IPS-18c (cell line): ENCODE measurements around the gene AAGAB.

ENCODE experiments used
- H3K4me3 ChIP-seq: 2 replicates; pipeline ENCODE4 v1.7.0; 2013; ENCODE audit warnings: low read depth, mild to moderate bottlenecking, low read length, moderate library complexity; ENCODE audit not compliant: insufficient read depth
- H3K9me3 ChIP-seq: one replicate; pipeline ENCODE4 v1.6.1; 2013; ENCODE audit warnings: mild to moderate bottlenecking, low read length, moderate library complexity; ENCODE audit not compliant: control insufficient read depth, insufficient read depth

Gene AAGAB

GRCh38 chr15:67197364-67197695 is 57.1 kb downstream of the AAGAB start:
- Histone ChIP-seq H3K4me3 (no peak overlapping the region), H3K9me3 (no peaks in the 10 kb centered on the region)

DNA sequence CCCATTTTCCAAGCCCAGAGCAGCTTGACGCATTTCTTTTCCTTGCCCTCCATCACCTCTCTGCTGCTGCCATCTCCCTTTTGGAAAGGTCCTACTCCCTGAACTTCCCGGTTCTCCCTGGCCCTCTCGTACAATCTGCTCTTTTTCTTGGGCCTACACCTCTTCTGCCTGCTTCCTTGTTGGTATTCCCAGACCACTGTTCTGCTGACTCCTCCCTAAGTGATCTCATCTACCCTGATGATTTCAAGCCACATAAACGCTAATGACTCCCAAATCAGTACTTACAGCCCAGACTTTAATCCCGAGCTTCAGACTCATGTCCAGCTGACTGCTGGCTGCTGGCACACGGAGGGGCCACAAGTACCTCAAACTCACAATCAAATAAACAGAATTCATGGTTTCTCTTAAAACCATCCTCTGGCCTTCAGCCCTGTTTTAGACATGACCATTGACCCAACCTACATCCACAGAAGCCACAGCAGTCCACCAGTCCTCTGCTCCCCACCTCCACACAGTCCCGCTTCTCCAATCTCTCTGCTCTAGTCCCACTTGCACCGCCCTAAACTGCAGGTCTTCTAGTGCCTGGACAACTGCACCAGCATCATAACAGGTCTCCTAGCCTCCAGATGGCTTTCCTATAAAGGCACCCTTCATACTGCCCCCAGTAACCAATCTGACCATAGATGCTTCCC is 57.6 kb downstream of the AAGAB start:
- Histone ChIP-seq H3K9me3 (no peaks in the 10 kb centered on the region), H3K4me3 (no peak overlapping the region)

DNA sequence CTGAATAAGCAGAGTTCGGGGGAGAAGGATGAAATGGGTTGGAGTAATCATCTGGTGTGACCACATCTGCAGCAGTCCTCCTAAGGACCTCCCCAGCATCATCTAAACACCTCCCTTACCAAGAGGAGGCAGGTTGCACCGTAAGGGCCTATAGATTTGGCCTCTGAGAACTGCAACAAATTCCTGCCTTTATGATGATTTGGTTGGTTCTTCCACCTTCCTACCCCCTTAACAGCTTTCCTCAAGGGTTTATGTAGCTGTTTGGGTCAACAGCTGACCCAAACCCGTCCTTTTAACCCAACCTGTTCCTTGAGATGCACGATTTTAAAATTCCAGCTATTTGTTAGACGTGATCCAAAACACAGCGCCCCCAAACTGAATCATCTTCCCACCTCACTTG is 58.2 kb downstream of the AAGAB start:
- H3K4me3 ChIP-seq: no peak overlapping the region
- H3K9me3 ChIP-seq: no peaks in the 10 kb centered on the region

- no peaks in the 10 kb centered on the region for H3K9me3 ChIP-seq
- H3K4me3 ChIP-seq: no peak overlapping the region
These were observed 59.2 kb downstream of the AAGAB start for GRCh38 chr15:67195305-67195704.

DNA sequence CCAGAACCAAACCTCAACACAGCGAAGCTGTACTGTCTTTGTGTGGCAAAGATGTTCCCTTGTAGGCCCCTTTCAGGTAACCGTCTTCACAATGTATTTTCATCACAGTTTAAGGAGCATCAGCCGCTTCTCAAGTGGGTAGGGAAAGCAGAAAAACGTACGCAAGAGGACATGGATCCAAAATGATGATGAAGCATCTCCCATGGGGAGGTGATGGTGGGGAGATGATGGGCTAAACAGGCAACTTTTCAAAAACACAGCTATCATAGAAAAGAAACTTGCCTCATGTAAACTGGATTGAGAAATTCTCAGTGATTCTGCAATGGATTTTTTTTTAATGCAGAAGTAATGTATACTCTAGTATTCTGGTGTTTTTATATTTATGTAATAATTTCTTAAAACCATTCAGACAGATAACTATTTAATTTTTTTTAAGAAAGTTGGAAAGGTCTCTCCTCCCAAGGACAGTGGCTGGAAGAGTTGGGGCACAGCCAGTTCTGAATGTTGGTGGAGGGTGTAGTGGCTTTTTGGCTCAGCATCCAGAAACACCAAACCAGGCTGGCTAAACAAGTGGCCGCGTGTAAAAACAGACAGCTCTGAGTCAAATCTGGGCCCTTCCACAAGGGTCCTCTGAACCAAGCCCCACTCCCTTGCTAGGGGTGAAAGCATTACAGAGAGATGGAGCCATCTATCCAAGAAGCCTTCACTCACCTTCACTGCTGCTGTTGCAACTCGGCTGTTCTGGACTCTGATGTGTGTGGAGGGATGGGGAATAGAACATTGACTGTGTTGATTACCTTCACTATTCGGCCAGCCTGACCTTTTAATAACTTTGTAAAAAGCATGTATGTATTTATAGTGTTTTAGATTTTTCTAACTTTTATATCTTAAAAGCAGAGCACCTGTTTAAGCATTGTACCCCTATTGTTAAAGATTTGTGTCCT is 60.0 kb downstream of the AAGAB start:
- Histone ChIP-seq H3K9me3 (no peaks in the 10 kb centered on the region), H3K4me3 (no peak overlapping the region)

- Histone ChIP-seq H3K9me3 (no peaks in the 10 kb centered on the region), H3K4me3 (no peak overlapping the region)
These were observed 61.1 kb downstream of the AAGAB start for GRCh38 chr15:67193223-67193990.

GRCh38 chr15:67192185-67192820 is 62.2 kb downstream of the AAGAB start:
- no peak overlapping the region for H3K4me3 ChIP-seq
- H3K9me3 ChIP-seq: no peaks in the 10 kb centered on the region

DNA sequence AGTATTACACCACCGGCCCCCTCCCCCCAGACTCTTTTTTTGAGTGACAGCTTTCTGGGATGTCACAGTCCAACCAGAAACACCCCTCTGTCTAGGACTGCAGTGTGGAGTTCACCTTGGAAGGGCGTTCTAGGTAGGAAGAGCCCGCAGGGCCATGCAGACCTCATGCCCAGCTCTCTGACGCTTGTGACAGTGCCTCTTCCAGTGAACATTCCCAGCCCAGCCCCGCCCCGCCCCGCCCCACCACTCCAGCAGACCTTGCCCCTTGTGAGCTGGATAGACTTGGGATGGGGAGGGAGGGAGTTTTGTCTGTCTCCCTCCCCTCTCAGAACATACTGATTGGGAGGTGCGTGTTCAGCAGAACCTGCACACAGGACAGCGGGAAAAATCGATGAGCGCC is 63.6 kb downstream of the AAGAB start:
- Histone ChIP-seq H3K9me3 (no peaks in the 10 kb centered on the region), H3K4me3 (no peak overlapping the region)

DNA sequence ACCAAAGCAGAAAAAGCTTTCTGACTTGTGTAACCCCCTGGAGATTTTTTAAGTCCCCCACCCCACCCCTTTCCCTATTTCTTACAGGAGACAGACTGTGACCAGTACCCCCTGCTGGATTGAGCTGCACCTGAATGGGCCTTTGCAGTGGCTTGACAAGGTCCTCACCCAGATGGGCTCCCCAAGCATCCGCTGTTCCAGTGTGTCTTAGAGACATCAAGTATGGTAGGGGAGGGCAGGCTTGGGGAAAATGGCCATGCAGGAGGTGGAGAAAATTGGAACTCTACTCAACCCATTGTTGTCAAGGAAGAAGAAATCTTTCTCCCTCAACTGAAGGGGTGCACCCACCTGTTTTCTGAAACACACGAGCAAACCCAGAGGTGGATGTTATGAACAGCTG is 64.1 kb downstream of the AAGAB start:
- H3K4me3 ChIP-seq: no peak overlapping the region
- no peaks in the 10 kb centered on the region for H3K9me3 ChIP-seq

DNA sequence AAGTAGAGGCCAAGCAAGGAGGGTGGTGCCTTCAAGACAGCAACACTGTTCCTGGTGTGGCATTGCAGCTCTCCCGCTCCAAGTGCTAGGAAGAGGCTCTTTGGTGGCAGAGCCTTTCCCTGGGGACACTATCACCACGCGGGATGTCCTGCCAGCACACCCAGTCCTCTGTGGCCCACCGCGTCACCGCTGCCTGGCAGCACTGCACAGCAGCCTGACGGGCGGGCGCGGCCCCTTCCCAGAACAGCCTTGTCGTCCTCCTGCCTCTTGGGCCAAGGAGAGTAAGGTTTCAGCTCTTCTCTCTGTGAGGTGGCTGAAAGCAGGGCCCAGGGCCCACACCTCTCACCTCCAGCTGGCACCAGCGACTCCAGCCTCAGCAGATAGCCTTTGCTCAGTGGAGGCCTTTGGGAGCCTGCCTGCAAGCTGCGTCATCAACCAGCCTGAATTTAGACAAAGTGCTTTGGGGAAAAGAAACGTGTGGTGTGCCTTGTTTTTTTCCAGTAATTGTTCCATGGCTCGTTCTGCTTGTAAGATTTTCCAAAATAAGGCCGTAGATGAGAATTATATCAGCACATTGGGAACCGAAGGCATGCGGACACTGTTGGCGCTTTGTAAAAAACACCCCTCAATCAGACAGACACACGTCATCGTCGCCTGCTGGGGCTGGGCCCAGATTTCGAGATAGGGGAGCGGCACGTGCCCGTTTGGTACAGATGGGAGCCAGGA is 65.0 kb downstream of the AAGAB start:
- Histone ChIP-seq H3K9me3 (no peaks in the 10 kb centered on the region), H3K4me3 (no peak overlapping the region)

- Histone ChIP-seq H3K9me3 (no peaks in the 10 kb centered on the region), H3K4me3 (no peak overlapping the region)
These were observed 65.8 kb downstream of the AAGAB start for GRCh38 chr15:67188551-67189218.

DNA sequence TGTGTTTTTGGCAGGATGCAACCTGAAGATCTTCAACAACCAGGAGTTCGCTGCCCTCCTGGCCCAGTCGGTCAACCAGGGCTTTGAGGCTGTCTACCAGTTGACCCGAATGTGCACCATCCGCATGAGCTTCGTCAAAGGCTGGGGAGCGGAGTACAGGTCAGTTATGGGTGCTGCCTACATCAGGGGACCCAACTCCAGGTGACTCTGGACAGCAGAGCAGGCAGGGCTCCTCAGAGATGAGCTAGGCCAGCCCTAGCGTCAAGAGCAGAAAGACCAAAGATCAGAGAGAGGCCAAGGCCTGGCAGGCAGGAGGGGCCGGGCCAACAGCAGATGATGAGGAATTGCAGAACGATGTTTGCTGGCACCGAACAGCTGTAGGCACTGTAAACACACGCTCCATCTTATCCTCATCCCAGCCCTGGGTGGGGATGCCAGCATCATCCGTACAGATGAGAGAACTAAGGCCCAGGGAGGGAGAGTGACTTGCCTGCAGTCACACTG is 67.1 kb downstream of the AAGAB start:
- Histone ChIP-seq H3K4me3 (no peak overlapping the region), H3K9me3 (no peaks in the 10 kb centered on the region)

DNA sequence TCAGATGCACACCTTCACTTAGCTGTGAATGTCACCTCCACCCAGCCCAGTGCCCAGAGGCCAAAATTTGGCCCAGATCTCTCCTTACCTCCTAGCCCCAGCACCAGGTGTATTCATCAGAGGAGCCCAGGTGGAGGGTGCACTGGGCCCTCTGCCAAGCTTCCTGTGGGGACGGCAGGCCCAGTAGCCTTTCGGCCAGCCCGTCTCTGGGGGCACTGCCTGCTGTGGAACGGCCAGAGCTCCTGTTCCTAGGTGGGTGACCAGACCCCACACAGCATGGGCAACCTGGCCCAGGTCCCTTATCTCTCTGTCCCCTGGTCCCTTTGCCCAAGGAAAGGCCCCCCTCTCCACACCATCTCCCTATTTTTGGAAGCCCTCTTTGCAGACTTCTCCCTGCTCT is 67.8 kb downstream of the AAGAB start:
- Histone ChIP-seq H3K9me3 (no peaks in the 10 kb centered on the region), H3K4me3 (no peak overlapping the region)

DNA sequence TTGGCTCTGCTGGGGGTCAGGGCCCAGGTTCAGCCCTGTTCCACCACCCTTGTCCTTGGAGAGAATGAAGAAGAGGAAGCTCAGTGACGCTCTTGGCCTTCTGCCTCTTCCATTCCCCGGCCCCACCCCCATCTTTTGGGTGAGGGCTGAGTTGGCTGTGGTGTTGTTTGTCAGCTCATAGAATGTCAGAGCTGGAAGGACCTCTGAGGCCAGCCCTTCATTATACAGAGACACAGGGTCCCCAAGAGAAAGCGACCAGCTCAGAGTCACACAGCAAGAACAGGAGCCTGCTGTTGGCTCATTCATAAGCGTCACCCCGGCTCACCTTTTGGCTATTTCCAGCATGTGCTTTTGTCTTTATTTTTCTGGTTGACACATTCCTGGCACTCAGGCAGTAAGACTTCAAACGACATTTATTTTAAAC is 68.2 kb downstream of the AAGAB start:
- Histone ChIP-seq H3K9me3 (no peaks in the 10 kb centered on the region), H3K4me3 (no peak overlapping the region)

DNA sequence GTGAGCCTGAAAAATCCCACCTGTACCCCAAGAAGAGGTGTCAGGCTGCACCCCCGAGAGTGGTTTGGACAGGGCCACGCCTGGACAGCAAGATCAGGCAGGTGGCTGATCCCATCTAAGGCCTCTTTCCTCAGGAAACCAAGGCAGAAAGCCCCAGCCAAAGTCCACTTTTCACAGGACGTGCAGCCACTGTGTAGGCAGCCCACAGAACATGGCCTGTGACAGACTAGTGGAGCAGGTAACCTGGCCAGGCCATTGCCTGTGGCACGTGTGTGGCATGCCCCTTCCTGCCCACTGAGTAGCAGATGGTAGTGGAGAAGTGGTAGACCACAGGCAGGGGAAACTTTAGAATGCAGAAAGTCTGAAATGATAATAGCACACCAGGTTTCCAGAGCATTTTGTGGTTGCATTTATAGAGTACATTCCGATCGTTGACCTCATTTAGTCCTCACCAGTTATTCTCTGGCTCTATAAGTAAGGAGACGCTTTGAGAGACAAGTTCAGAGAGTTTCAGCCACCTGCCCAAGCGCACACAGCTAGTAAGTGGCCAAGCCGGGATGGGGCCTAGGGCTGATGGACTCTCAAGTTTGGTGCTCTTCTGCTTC is 68.7 kb downstream of the AAGAB start:
- H3K9me3 ChIP-seq: no peaks in the 10 kb centered on the region
- no peak overlapping the region for H3K4me3 ChIP-seq

DNA sequence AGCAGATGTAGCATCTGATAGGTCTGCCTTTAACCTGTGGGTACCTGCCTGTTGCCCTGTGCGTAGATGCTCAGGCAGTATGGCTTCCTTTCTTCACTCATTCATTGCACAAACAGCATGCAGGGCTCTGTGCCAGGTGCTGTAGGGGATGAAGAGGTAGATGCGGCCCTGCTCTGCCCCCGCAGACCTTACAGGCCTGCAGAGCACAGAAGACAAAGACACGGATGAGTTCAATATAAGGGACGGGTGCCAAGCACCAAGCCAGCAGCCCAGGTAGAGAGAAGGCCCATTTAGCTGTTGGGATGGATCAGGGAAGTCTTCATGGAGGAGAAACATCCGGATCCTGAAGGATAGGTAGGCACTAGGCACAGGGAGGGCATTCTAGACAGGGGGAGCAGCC is 69.4 kb downstream of the AAGAB start:
- no peak overlapping the region for H3K4me3 ChIP-seq
- H3K9me3 ChIP-seq: no peaks in the 10 kb centered on the region
